Measurements from ENCODE around the gene ZIC1. TPM values are rescaled to one million over a fixed set of nuclear protein-coding genes. Genes with fewer than 3 reads are reported as not detected.
A peak's percentile ranks its signal among the peaks of the same experiment; 100 is the strongest.

Gene ZIC1
- polyA plus RNA-seq, 1 experiment: 28.5 TPM

DNA sequence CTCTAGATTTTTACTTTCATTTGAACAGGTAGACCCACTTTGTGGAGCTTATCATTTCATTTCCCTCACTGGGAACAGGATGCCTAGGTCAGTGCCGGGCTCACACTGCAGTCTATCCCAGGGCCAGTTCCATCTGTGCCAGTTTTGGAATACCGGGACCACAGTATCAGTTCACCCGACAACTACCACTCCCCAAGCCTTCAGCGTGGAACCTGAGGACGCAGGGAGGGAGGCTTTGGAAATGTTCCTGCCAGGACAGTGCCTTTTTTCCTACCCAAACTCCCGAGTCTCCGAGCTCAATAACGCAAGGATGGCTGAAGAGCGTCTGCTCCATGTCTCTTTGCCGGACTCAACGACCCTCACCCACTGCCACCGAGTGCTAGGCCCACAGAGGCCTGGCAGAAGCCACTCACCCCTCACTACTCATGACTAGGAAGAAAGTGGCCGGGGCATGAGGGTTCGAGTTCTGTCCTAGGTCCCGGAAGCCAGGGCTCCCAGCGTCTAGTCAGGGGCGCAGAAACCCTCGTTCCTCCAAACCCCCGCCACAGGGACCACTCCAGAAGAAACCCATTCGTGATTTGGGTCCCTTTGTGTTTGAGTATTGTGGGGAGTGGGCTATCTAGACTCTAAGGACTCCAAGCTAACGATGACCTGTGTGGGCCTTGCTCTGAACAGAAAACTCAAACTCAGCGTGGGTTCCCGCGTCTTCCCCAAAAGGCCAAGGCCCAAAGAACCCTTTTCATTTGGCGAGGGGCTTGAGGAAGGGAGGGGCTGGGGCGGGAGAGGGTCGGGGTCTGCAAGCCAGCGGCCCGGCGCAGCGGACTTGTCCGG, 11.4 kb downstream of the ZIC1 start:
- H3K36me3 ChIP-seq (ENCODE audit: control insufficient read depth, insufficient read depth, low read length): no peaks in the 10 kb centered on the region
- TF ChIP-seq, protein P1, sequence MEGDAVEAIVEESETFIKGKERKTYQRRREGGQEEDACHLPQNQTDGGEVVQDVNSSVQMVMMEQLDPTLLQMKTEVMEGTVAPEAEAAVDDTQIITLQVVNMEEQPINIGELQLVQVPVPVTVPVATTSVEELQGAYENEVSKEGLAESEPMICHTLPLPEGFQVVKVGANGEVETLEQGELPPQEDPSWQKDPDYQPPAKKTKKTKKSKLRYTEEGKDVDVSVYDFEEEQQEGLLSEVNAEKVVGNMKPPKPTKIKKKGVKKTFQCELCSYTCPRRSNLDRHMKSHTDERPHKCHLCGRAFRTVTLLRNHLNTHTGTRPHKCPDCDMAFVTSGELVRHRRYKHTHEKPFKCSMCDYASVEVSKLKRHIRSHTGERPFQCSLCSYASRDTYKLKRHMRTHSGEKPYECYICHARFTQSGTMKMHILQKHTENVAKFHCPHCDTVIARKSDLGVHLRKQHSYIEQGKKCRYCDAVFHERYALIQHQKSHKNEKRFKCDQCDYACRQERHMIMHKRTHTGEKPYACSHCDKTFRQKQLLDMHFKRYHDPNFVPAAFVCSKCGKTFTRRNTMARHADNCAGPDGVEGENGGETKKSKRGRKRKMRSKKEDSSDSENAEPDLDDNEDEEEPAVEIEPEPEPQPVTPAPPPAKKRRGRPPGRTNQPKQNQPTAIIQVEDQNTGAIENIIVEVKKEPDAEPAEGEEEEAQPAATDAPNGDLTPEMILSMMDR (IDR thresholded peaks at IDR 0.05; ENCODE audit: insufficient read depth, low read depth, low read length): no peak
- no peak for DNase-seq (ENCODE audit: low read depth)
- ChIA-PET CTCF (interaction anchor here (0.7 kb wide), 1 partner anchor 9 kb away, joined by 3 read pairs; no protein-coding TSS in a partner anchor), POLR2A (no interaction called here)
- peak overlapping the region; percentile 33 for H3K4me3 ChIP-seq (ENCODE audit: low read depth, low read length)
- H3K27me3 ChIP-seq (ENCODE audit: control insufficient read depth, insufficient read depth, low read length): peaks cover 12% of the 10 kb centered on the region

DNA sequence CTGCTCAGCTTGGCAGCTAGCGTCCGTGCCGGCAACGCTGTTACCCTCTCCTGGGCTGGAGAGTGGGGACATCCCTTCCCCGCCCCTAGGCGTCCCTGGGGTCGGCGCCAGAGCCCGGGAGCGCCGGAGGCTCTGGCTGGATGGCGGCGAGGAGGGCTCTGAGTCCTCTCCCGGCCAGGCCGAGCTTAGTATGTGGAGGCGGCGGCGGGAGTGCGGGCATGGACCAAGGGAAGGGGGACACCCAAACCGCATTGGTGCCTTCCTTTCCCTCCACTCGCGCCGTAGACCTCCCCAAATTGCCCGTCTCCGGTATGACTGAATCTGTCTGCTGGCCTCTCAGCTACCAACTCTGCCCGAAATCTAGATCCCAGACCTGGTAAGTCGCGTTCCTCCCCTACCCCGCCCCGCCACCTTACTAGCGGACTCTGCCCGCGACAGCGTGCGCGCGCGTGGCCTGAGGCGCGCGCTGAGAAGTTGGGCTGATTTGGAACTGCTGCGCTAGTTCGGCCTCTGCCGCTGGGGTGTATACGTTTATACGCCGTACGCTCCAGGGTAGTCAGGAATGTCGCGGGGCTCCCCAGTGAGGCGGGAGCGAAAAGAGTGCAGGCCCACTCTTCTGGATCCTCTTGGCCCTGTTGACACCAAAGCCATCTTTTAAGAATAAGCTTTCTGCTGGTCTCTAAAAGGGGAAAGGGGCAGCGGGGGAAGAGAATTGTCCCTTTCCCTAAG, 12.2 kb downstream of the ZIC1 start:
- Histone ChIP-seq H3K4me3 (ENCODE audit: low read depth, low read length) (peak overlapping the region; percentile 33), H3K27me3 (ENCODE audit: control insufficient read depth, insufficient read depth, low read length) (peaks cover 12% of the 10 kb centered on the region), H3K36me3 (ENCODE audit: control insufficient read depth, insufficient read depth, low read length) (no peaks in the 10 kb centered on the region)
- ChIA-PET POLR2A (no interaction called here), CTCF (no interaction called here)
- DNase-seq (ENCODE audit: low read depth): no peak
- TF ChIP-seq, protein P1 (IDR thresholded peaks at IDR 0.05; ENCODE audit: insufficient read depth, low read depth, low read length): no peak

DNA sequence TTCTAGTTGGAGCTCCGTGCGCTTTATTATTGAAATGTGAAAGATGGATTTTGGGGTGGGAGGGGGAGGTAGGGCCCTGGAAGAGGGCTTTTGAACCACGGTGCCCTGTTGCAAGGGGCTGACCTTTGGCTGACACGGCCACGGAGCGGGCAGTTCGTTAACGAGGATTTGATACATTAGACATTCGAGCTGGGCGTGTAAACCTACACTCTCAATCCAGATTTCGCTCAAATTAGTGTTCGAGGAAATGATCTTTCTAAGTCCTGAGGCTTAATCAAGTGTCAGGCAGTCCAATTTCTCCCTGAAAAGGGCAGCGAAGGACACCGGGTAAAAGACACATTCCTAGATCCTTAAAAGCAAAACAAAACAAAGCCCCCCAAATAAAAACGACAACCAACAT, 13.0 kb downstream of the ZIC1 start:
- POLR2A ChIA-PET: no interaction called here
- Histone ChIP-seq H3K27me3 (ENCODE audit: control insufficient read depth, insufficient read depth, low read length) (peaks cover 12% of the 10 kb centered on the region), H3K36me3 (ENCODE audit: control insufficient read depth, insufficient read depth, low read length) (no peaks in the 10 kb centered on the region), H3K4me3 (ENCODE audit: low read depth, low read length) (no peak overlapping the region)
- CTCF ChIA-PET: no interaction called here
- no peak for DNase-seq (ENCODE audit: low read depth)
- TF ChIP-seq, protein P1 (IDR thresholded peaks at IDR 0.05; ENCODE audit: insufficient read depth, low read depth, low read length): no peak

DNA sequence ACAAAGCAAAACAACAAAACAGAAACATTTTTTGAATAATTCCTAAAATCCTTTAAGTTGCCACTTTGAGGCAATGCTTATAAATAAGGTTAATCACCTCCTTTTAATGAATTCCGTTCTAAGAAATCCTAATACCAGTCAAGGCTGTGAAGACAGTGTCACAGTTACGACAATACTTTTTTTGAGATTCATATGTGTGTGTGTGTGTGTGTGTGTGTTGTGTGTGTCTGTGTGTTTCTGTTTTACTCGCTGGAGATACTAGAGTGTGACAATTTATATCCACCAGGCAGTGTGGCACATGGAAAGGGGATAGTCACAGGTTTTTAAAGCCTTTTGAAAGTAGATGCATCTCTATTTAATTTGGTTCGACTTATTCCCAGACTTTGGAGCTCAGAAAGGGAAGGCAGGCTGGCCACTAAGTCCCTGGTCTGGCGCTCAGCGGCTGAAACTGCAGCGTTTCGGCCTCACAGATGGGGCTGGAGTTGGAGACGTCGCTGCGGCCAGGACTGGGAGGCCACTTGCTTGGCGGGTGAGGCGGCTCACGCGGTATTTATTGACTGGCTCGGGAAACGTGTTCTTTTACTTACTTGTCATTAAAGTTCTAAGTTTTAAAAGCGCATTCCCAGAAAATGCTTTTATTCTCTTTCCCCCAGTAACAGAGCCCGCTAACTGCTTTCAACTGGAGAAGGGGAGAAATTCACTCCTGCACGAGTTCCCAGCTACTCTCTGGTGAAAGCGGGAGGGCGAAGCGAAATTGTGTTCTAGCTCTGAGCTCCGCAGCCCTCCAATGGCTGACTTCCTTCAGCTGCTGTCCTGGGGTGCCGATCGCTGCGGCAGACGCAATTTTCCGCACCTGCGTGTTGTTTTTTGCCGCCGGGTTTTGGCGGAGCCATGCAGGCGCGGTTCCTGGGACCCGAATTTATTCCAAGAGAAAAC, 13.7 kb downstream of the ZIC1 start:
- POLR2A ChIA-PET: no interaction called here
- no peak for DNase-seq (ENCODE audit: low read depth)
- H3K4me3 ChIP-seq (ENCODE audit: low read depth, low read length): no peak overlapping the region
- TF ChIP-seq, protein P1 (IDR thresholded peaks at IDR 0.05; ENCODE audit: insufficient read depth, low read depth, low read length): no peak
- CTCF ChIA-PET: no interaction called here
- no peaks in the 10 kb centered on the region for H3K36me3 ChIP-seq (ENCODE audit: control insufficient read depth, insufficient read depth, low read length)
- H3K27me3 ChIP-seq (ENCODE audit: control insufficient read depth, insufficient read depth, low read length): peaks cover 12% of the 10 kb centered on the region

DNA sequence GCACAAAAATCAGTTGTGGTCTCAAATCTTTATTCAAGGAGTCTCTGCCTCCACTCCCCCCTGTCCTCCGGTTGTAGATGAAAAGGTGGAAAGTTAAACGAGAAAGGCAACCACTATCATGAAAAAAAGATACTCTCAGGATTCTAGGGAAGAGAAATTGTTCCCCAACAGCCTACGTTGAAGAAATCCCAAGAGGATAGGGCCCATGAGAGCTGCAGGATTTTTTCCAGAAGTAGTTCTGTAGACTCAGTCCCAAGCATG, 14.3 kb downstream of the ZIC1 start:
- H3K36me3 ChIP-seq (ENCODE audit: control insufficient read depth, insufficient read depth, low read length): no peaks in the 10 kb centered on the region
- ChIA-PET CTCF (no interaction called here), POLR2A (interaction anchor here (0.6 kb wide), 1 partner anchor 10 kb away, joined by 4 read pairs; no protein-coding TSS in a partner anchor)
- TF ChIP-seq, protein P1 (IDR thresholded peaks at IDR 0.05; ENCODE audit: insufficient read depth, low read depth, low read length): no peak
- H3K27me3 ChIP-seq (ENCODE audit: control insufficient read depth, insufficient read depth, low read length): peaks cover 12% of the 10 kb centered on the region
- no peak for DNase-seq (ENCODE audit: low read depth)
- no peak overlapping the region for H3K4me3 ChIP-seq (ENCODE audit: low read depth, low read length)

Data from BJ (cell line).